GM23338 (cell line): Measurements from ENCODE around the gene ENTPD1. TPM values are rescaled to one million over a fixed set of nuclear protein-coding genes. Genes with fewer than 3 reads are reported as not detected.

Experiments used
- ATAC-seq: fragments of 200-7000 bp; cut with Tn5 transposase; 3 replicates; pipeline ENCODE4 v1.9.1; 2020
- DNase-seq: peaks from one replicate; pipeline ENCODE4 v3.0.0-alpha.2; 2015; ENCODE audit warnings: low spot score
- H2AFZ ChIP-seq: fragments of 200-600 bp; sonication (generic); 2 replicates; pipeline ENCODE4 v1.8.0; 2016; ENCODE audit warnings: antibody characterized with exemption, mild to moderate bottlenecking, moderate library complexity
- H3F3A ChIP-seq: fragments of 200-600 bp; sonication (generic); replicated peaks from 2 replicates; pipeline ENCODE4 v1.8.0; 2017; ENCODE audit warnings: antibody characterized with exemption, mixed run types, low read depth
- H3K27ac ChIP-seq: fragments of 200-600 bp; sonication (generic); 2 replicates; pipeline ENCODE4 v1.6.1; 2016; ENCODE audit warnings: low read depth
- H3K27me3 ChIP-seq: fragments of 200-600 bp; sonication (generic); 2 replicates; pipeline ENCODE4 v1.8.0; 2016; ENCODE audit warnings: mild to moderate bottlenecking, mixed run types, moderate library complexity; ENCODE audit not compliant: insufficient read depth
- H3K36me3 ChIP-seq: fragments of 200-600 bp; sonication (generic); 2 replicates; pipeline ENCODE4 v1.8.0; 2016; ENCODE audit warnings: mild to moderate bottlenecking; ENCODE audit not compliant: insufficient read depth
- H3K4me1 ChIP-seq: fragments of 200-600 bp; sonication (generic); 2 replicates; pipeline ENCODE4 v1.8.0; 2016; ENCODE audit warnings: mild to moderate bottlenecking, moderate library complexity; ENCODE audit not compliant: insufficient read depth
- H3K4me2 ChIP-seq: fragments of 200-600 bp; sonication (generic); 2 replicates; pipeline ENCODE4 v1.7.1; 2017; ENCODE audit warnings: mixed run types
- H3K4me3 ChIP-seq: fragments of 200-600 bp; sonication (generic); 2 replicates; pipeline ENCODE4 v1.6.1; 2016; ENCODE audit warnings: mixed run types
- H3K79me2 ChIP-seq: fragments of 200-600 bp; sonication (generic); replicated peaks from 2 replicates; pipeline ENCODE4 v1.8.0; 2017; ENCODE audit warnings: mild to moderate bottlenecking; ENCODE audit not compliant: insufficient read depth
- H3K9me2 ChIP-seq: fragments of 200-600 bp; sonication (generic); 2 replicates; pipeline ENCODE4 v1.8.0; 2017; ENCODE audit not compliant: insufficient read depth
- H4K20me1 ChIP-seq: fragments of 200-600 bp; sonication (generic); replicated peaks from 2 replicates; pipeline ENCODE4 v1.8.0; 2017; ENCODE audit warnings: mild to moderate bottlenecking; ENCODE audit not compliant: insufficient read depth
- H3K27ac Mint-ChIP-seq: 2 replicates; pipeline ENCODE4 v1.8.0; 2020; ENCODE audit warnings: inconsistent platforms, mild to moderate bottlenecking, moderate library complexity, mixed read lengths
- H3K27me3 Mint-ChIP-seq: 3 replicates; pipeline ENCODE4 v1.8.0; 2022; ENCODE audit warnings: low read depth, mild to moderate bottlenecking, moderate library complexity, mixed read lengths, inconsistent platforms; ENCODE audit not compliant: insufficient read depth, poor library complexity
- H3K36me3 Mint-ChIP-seq: 3 replicates; pipeline ENCODE4 v1.8.0; 2021; ENCODE audit warnings: low read depth, mild to moderate bottlenecking, inconsistent platforms, moderate library complexity, mixed read lengths
- H3K4me1 Mint-ChIP-seq: 3 replicates; pipeline ENCODE4 v1.8.0; 2020; ENCODE audit warnings: mild to moderate bottlenecking, inconsistent platforms, mixed read lengths
- H3K4me3 Mint-ChIP-seq: 3 replicates; pipeline ENCODE4 v1.8.0; 2021; ENCODE audit warnings: moderate library complexity, mild to moderate bottlenecking, inconsistent platforms, mixed read lengths
- H3K9me3 Mint-ChIP-seq: 3 replicates; pipeline ENCODE4 v1.8.0; 2020; ENCODE audit warnings: moderate library complexity, mild to moderate bottlenecking, inconsistent platforms, mixed read lengths
- CREB1 ChIP-seq: fragments of 250-450 bp; sonication (Bioruptor Pico); IDR thresholded peaks from 2 replicates; pipeline ENCODE4 v1.5.0; 2020; ENCODE audit warnings: low read depth, mild to moderate bottlenecking, moderate library complexity
- ETS1 ChIP-seq: IDR thresholded peaks from 2 replicates; pipeline ENCODE4 v1.6.1; 2016; ENCODE audit warnings: antibody characterized with exemption
- EZH2 ChIP-seq: fragments of 200-600 bp; sonication (generic); IDR thresholded peaks from one replicate; pipeline ENCODE4 v1.8.0; 2017; ENCODE audit warnings: antibody characterized with exemption, mild to moderate bottlenecking, low read depth; ENCODE audit not compliant: unreplicated experiment
- EZH2phosphoT487 ChIP-seq: fragments of 200-600 bp; sonication (generic); IDR thresholded peaks from one replicate; pipeline ENCODE4 v1.8.1; 2018; ENCODE audit warnings: antibody characterized with exemption; ENCODE audit not compliant: unreplicated experiment
- JUNB ChIP-seq: IDR thresholded peaks from one replicate; pipeline ENCODE4 v1.6.1; 2016; ENCODE audit warnings: antibody characterized with exemption; ENCODE audit not compliant: unreplicated experiment
- NANOG ChIP-seq: IDR thresholded peaks from 2 replicates; pipeline ENCODE4 v1.6.1; 2016; ENCODE audit warnings: antibody characterized with exemption, borderline replicate concordance
- POLR2AphosphoS5 ChIP-seq: IDR thresholded peaks from 2 replicates; pipeline ENCODE4 v1.6.1; 2016; ENCODE audit warnings: antibody characterized with exemption, low read depth
- STAT1 ChIP-seq: IDR thresholded peaks from one replicate; pipeline ENCODE4 v1.6.1; 2016; ENCODE audit warnings: antibody characterized with exemption; ENCODE audit not compliant: unreplicated experiment
- ZNF114 ChIP-seq: fragments of 250-450 bp; sonication (Bioruptor Pico); IDR thresholded peaks from 2 replicates; pipeline ENCODE4 v1.5.0; 2020; ENCODE audit warnings: mild to moderate bottlenecking, moderate library complexity
- ZNF331 ChIP-seq: fragments of 250-450 bp; sonication (Bioruptor Pico); IDR thresholded peaks from 2 replicates; pipeline ENCODE4 v1.5.0; 2020; ENCODE audit warnings: low read depth, mild to moderate bottlenecking, moderate library complexity
- polyA plus RNA-seq: library from polyadenylated mRNA; unstranded; fragments of >200 nt; fragmentation: Nextera tagmentation; extraction: Ambion mirVana; gene quantifications from 2 replicates; pipeline ENCODE4 v1.2.1, GENCODE V29; 2016
- total RNA-seq: library from RNA; depleted of rRNA; stranded (reverse); fragments of >200 nt; shearing (Covaris generic); gene quantifications from 2 replicates; pipeline ENCODE4 v1.2.3, GENCODE V29; 2014
- TF ChIP-seq, protein P1 (sequence below): fragments of 250-450 bp; sonication (Bioruptor Pico); IDR thresholded peaks from 2 replicates; pipeline ENCODE4 v1.5.0; 2020; ENCODE audit warnings: mild to moderate bottlenecking, moderate library complexity
- TF ChIP-seq, protein P2 (sequence below), 2 experiments: fragments of 200-600 bp in 1 of 2; sonication (generic) in 1 of 2; conservative IDR thresholded peaks; 2 replicates each; pipeline versions ENCODE4 v1.5.1 to v1.6.1; 2016 to 2017; ENCODE audit warnings: antibody characterized with exemption in 2 of 2, low read depth in 2 of 2, mild to moderate bottlenecking in 2 of 2, moderate library complexity in 1 of 2
- TF ChIP-seq, protein P3 (sequence below): IDR thresholded peaks from one replicate; pipeline ENCODE4 v1.6.1; 2018; ENCODE audit warnings: antibody characterized with exemption; ENCODE audit not compliant: unreplicated experiment

The ENTPD1 gene
- total and polyA plus RNA-seq, 2 experiments from 2014 or later: 2.3 to 3.6 TPM

DNA sequence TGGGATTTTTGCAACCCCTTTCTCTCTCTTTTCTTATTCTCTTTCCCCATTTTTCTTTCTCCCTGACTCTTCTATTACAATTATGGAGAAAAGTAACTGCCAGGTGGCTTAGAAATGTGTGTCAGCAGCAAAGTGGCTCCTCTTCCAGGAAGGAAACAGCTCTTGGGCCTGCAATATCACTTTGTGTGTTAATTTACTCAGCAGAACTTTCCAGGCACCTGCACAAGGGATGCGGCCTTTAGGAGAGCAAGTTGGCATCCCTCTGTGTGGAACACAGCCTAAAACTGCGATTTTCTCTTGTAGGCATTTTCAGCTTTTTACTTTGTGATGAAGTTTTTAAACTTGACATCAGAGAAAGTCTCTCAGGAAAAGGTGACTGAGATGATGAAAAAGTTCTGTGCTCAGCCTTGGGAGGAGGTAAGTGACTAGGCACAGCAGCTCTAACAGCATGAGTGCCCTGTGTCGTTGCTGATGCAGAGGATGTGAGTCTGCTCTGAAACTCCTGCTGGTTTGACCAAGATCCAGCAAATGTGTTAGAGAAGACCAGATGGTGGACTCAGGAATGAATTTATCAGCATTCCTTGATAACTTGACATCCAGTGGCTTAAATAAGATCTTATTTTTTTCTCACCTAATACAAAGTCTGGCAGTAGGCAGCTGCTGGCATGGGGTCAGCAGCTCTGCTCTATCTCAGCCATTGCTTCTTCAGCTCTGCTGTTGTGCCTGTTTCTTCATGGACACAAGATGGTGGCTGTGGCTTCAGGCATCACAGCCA lies 104.4 kb downstream of the ENTPD1 start:
- Histone ChIP-seq H3K4me2 (no peak overlapping the region), H3K4me1 (no peaks in the 10 kb centered on the region), H4K20me1 (no peaks in the 10 kb centered on the region), H2AFZ (no peak overlapping the region), H3F3A (no peaks in the 10 kb centered on the region), H3K9me2 (no peaks in the 10 kb centered on the region), H3K27ac (no peak overlapping the region), H3K4me3 (no peak overlapping the region), H3K36me3 (no peaks in the 10 kb centered on the region), H3K79me2 (no peaks in the 10 kb centered on the region), H3K27me3 (no peaks in the 10 kb centered on the region)
- H3K27ac Mint-ChIP-seq: no peak overlapping the region
- H3K4me3 Mint-ChIP-seq: no peak overlapping the region
- ATAC-seq (no peak), DNase-seq (no peak)
- no peaks in the 10 kb centered on the region for H3K4me1 Mint-ChIP-seq
- peaks cover 6% of the 10 kb centered on the region for H3K36me3 Mint-ChIP-seq
- peaks cover 6% of the 10 kb centered on the region; the same call in 1 of the 3 replicates for H3K9me3 Mint-ChIP-seq
- TF ChIP-seq CREB1 (no peak), EZH2phosphoT487 (no peak), ETS1 (no peak), EZH2 (no peak), POLR2AphosphoS5 (no peak), NANOG (no peak), ZNF114 (CRISPR knock-in tag) (no peak), JUNB (no peak), STAT1 (no peak), ZNF331 (CRISPR knock-in tag) (no peak)
- TF ChIP-seq, protein P1, sequence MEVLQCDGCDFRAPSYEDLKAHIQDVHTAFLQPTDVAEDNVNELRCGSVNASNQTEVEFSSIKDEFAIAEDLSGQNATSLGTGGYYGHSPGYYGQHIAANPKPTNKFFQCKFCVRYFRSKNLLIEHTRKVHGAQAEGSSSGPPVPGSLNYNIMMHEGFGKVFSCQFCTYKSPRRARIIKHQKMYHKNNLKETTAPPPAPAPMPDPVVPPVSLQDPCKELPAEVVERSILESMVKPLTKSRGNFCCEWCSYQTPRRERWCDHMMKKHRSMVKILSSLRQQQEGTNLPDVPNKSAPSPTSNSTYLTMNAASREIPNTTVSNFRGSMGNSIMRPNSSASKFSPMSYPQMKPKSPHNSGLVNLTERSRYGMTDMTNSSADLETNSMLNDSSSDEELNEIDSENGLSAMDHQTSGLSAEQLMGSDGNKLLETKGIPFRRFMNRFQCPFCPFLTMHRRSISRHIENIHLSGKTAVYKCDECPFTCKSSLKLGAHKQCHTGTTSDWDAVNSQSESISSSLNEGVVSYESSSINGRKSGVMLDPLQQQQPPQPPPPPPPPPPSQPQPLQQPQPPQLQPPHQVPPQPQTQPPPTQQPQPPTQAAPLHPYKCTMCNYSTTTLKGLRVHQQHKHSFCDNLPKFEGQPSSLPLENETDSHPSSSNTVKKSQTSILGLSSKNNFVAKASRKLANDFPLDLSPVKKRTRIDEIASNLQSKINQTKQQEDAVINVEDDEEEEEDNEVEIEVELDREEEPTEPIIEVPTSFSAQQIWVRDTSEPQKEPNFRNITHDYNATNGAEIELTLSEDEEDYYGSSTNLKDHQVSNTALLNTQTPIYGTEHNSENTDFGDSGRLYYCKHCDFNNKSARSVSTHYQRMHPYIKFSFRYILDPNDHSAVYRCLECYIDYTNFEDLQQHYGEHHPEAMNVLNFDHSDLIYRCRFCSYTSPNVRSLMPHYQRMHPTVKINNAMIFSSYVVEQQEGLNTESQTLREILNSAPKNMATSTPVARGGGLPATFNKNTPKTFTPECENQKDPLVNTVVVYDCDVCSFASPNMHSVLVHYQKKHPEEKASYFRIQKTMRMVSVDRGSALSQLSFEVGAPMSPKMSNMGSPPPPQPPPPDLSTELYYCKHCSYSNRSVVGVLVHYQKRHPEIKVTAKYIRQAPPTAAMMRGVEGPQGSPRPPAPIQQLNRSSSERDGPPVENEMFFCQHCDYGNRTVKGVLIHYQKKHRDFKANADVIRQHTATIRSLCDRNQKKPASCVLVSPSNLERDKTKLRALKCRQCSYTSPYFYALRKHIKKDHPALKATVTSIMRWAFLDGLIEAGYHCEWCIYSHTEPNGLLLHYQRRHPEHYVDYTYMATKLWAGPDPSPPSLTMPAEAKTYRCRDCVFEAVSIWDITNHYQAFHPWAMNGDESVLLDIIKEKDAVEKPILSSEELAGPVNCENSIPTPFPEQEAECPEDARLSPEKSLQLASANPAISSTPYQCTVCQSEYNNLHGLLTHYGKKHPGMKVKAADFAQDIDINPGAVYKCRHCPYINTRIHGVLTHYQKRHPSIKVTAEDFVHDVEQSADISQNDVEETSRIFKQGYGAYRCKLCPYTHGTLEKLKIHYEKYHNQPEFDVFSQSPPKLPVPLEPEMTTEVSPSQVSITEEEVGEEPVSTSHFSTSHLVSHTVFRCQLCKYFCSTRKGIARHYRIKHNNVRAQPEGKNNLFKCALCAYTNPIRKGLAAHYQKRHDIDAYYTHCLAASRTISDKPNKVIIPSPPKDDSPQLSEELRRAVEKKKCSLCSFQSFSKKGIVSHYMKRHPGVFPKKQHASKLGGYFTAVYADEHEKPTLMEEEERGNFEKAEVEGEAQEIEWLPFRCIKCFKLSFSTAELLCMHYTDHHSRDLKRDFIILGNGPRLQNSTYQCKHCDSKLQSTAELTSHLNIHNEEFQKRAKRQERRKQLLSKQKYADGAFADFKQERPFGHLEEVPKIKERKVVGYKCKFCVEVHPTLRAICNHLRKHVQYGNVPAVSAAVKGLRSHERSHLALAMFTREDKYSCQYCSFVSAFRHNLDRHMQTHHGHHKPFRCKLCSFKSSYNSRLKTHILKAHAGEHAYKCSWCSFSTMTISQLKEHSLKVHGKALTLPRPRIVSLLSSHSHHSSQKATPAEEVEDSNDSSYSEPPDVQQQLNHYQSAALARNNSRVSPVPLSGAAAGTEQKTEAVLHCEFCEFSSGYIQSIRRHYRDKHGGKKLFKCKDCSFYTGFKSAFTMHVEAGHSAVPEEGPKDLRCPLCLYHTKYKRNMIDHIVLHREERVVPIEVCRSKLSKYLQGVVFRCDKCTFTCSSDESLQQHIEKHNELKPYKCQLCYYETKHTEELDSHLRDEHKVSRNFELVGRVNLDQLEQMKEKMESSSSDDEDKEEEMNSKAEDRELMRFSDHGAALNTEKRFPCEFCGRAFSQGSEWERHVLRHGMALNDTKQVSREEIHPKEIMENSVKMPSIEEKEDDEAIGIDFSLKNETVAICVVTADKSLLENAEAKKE (CRISPR knock-in tag): no peak
- TF ChIP-seq, protein P2, sequence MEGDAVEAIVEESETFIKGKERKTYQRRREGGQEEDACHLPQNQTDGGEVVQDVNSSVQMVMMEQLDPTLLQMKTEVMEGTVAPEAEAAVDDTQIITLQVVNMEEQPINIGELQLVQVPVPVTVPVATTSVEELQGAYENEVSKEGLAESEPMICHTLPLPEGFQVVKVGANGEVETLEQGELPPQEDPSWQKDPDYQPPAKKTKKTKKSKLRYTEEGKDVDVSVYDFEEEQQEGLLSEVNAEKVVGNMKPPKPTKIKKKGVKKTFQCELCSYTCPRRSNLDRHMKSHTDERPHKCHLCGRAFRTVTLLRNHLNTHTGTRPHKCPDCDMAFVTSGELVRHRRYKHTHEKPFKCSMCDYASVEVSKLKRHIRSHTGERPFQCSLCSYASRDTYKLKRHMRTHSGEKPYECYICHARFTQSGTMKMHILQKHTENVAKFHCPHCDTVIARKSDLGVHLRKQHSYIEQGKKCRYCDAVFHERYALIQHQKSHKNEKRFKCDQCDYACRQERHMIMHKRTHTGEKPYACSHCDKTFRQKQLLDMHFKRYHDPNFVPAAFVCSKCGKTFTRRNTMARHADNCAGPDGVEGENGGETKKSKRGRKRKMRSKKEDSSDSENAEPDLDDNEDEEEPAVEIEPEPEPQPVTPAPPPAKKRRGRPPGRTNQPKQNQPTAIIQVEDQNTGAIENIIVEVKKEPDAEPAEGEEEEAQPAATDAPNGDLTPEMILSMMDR (conservative IDR thresholded peaks at IDR 0.05; ENCODE audit: low read depth in 2 of 2): no peak
- TF ChIP-seq, protein P3, sequence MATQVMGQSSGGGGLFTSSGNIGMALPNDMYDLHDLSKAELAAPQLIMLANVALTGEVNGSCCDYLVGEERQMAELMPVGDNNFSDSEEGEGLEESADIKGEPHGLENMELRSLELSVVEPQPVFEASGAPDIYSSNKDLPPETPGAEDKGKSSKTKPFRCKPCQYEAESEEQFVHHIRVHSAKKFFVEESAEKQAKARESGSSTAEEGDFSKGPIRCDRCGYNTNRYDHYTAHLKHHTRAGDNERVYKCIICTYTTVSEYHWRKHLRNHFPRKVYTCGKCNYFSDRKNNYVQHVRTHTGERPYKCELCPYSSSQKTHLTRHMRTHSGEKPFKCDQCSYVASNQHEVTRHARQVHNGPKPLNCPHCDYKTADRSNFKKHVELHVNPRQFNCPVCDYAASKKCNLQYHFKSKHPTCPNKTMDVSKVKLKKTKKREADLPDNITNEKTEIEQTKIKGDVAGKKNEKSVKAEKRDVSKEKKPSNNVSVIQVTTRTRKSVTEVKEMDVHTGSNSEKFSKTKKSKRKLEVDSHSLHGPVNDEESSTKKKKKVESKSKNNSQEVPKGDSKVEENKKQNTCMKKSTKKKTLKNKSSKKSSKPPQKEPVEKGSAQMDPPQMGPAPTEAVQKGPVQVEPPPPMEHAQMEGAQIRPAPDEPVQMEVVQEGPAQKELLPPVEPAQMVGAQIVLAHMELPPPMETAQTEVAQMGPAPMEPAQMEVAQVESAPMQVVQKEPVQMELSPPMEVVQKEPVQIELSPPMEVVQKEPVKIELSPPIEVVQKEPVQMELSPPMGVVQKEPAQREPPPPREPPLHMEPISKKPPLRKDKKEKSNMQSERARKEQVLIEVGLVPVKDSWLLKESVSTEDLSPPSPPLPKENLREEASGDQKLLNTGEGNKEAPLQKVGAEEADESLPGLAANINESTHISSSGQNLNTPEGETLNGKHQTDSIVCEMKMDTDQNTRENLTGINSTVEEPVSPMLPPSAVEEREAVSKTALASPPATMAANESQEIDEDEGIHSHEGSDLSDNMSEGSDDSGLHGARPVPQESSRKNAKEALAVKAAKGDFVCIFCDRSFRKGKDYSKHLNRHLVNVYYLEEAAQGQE: no peak
- peaks cover 3% of the 10 kb centered on the region for H3K27me3 Mint-ChIP-seq
